Vagina (tissue), 2 donors: Measurements from ENCODE around the gene UFD1.

Experiments
- CTCF ChIP-seq, 3 experiments: fragments of 450-650 bp in 2 of 3; fragments of 200-600 bp in 1 of 3; sonication (generic) in 1 of 3; IDR thresholded peaks; one replicate each; pipeline ENCODE4 v1.5.1; 2017 to 2019; ENCODE audit warnings: antibody characterized with exemption in 3 of 3, mild to moderate bottlenecking in 2 of 3, moderate library complexity in 2 of 3
- POLR2AphosphoS5 ChIP-seq, 2 donors: sonication (generic); formaldehyde crosslinking; IDR thresholded peaks; one replicate each; pipeline ENCODE4 v1.9.0; 2017; ENCODE audit warnings: antibody characterized with exemption in 2 of 2, mild to moderate bottlenecking in 2 of 2, low read depth in 1 of 2; ENCODE audit not compliant: insufficient read depth in 1 of 2

- no peak for TF ChIP-seq CTCF (IDR thresholded peaks at IDR 0.05)
- no peak for TF ChIP-seq POLR2AphosphoS5 (IDR thresholded peaks at IDR 0.05; ENCODE audit: insufficient read depth in 1 of 2, low read depth in 1 of 2)
Observed at GRCh38 chr22:19478045-19478900, 720 bp downstream of the UFD1 start.
